Kidney (tissue), 14 donors: ENCODE results near the gene RELA. TPM values are rescaled to one million over a fixed set of nuclear protein-coding genes. Genes with fewer than 3 reads are reported as not detected.

Source experiments
- DNase-seq, 5 donors: peaks; one replicate each; pipeline ENCODE4 v3.0.0-alpha.2; 2013 to 2020
- FAIRE-seq: peaks from 2 replicates; lab custom pipeline; 2012; peaks lifted over from hg19 to GRCh38; lab: Jason Lieb, UNC
- H3K27ac ChIP-seq, 2 donors: one replicate each; pipeline ENCODE4 v1.7.0; 2013; ENCODE audit warnings: low read depth in 2 of 2, low read length in 2 of 2, inconsistent platforms in 1 of 2
- H3K27me3 ChIP-seq: one replicate; pipeline ENCODE4 v1.7.1; 2013; ENCODE audit warnings: low read length, inconsistent platforms; ENCODE audit not compliant: control insufficient read depth, insufficient read depth
- H3K36me3 ChIP-seq, 3 donors: one replicate each; pipeline versions ENCODE4 v1.7.0 to v1.7.1; 2013; ENCODE audit warnings: low read length in 3 of 3, control low read depth in 1 of 3, inconsistent platforms in 1 of 3; ENCODE audit not compliant: insufficient read depth in 3 of 3, control insufficient read depth in 2 of 3
- H3K4me1 ChIP-seq, 3 donors: one replicate each; pipeline versions ENCODE4 v1.7.0 to v1.7.1; 2013; ENCODE audit warnings: low read length in 3 of 3, inconsistent platforms in 1 of 3, low read depth in 1 of 3; ENCODE audit not compliant: control insufficient read depth in 2 of 3, insufficient read depth in 2 of 3
- H3K4me3 ChIP-seq, 3 donors: one replicate each; pipeline versions ENCODE4 v1.7.0 to v1.8.1; 2013; ENCODE audit warnings: low read length in 3 of 3, control low read depth in 1 of 3, inconsistent platforms in 1 of 3
- H3K9ac ChIP-seq, 3 donors: one replicate each; pipeline versions ENCODE4 v1.7.0 to v1.7.1; 2013; ENCODE audit warnings: low read length in 3 of 3, control low read depth in 1 of 3, inconsistent platforms in 1 of 3
- H3K9me3 ChIP-seq, 3 donors: one replicate each; pipeline versions ENCODE4 v1.7.0 to v1.7.1; 2013; ENCODE audit warnings: low read length in 3 of 3, control low read depth in 1 of 3, inconsistent platforms in 1 of 3; ENCODE audit not compliant: control insufficient read depth in 2 of 3, insufficient read depth in 1 of 3
- CTCF ChIP-seq: IDR thresholded peaks from 3 replicates; pipeline ENCODE4 v1.5.1; 2012; ENCODE audit warnings: mild to moderate bottlenecking, moderate library complexity, borderline replicate concordance; ENCODE audit not compliant: insufficient read depth; ENCODE audit errors: extremely low read depth
- intact Hi-C: fragments of 100-400 bp; cut with DNase I; formaldehyde crosslinking; loops from one replicate; pipeline ENCODE4 v1.11.1; 2022
- polyA plus RNA-seq: library from polyadenylated mRNA; stranded (reverse); fragments of 350-450 nt; fragmentation: Illumina TruSeq; extraction: RNeasy Lipid Tissue Mini Kit (QIAGEN cat#74804); gene quantifications from one replicate; pipeline ENCODE4 v1.2.3, GENCODE V29; 2014; ENCODE audit warnings: low read depth, low replicate concordance; ENCODE audit not compliant: insufficient read depth
- total RNA-seq: library from RNA; stranded (reverse); fragmentation: NEBNext Ultra II Directional; extraction: Animal tissue kit (Norgen Biotek cat#: 25700); gene quantifications from one replicate; pipeline ENCODE4 v1.2.1, GENCODE V29; 2021
- donor health status: control.
- donor health status: control.
- donor health status: control.
- donor health status: control.
- donor health status: control.
- donor health status: DM: yes; HTN: yes; CAD: no.
- donor health status: Normal renal cell carcinoma (clear cell type).

The RELA gene
- total and polyA plus RNA-seq, 2 donors from 2014 or later = 34.8 to 81.6 TPM

- no peak for FAIRE-seq
- Histone ChIP-seq H3K36me3 (peaks cover 0 to 55% (median 51%) of the 10 kb centered on the region in 3 donors), H3K4me3 (no peak overlapping the region), H3K27ac (no peak overlapping the region), H3K9ac (no peak overlapping the region), H3K4me1 (peaks cover 10 to 28% (median 28%) of the 10 kb centered on the region in 3 donors), H3K9me3 (no peaks in the 10 kb centered on the region), H3K27me3 (no peaks in the 10 kb centered on the region)
- peak in 1 of 5 donors; percentile 59 for DNase-seq
- no peak for TF ChIP-seq CTCF
- intact Hi-C loops = no loop called here
Observed at GRCh38 chr11:65655570-65656332, 7.0 kb downstream of the RELA start.

GRCh38 chr11:65654375-65655349 lies 8.1 kb downstream of the RELA start:
- H3K9ac ChIP-seq = no peak overlapping the region
- intact Hi-C loops = no loop called here

More at GRCh38 chr11:65654375-65655349, 8.1 kb downstream of the RELA start:
- H3K36me3 ChIP-seq = peaks cover 0 to 48% (median 43%) of the 10 kb centered on the region in 3 donors
- no peak for TF ChIP-seq CTCF
- FAIRE-seq (no peak), DNase-seq (peak in 2 of 5 donors; percentile 52 to 79)
- H3K27me3 ChIP-seq = no peaks in the 10 kb centered on the region
- no peak overlapping the region for H3K27ac ChIP-seq
- H3K9me3 ChIP-seq = no peaks in the 10 kb centered on the region
- H3K4me1 ChIP-seq = peaks cover 10 to 30% (median 28%) of the 10 kb centered on the region in 3 donors
- H3K4me3 ChIP-seq = no peak overlapping the region
